ENCODE data around the gene CCT8. TPM values are rescaled to one million over a fixed set of nuclear protein-coding genes. Genes with fewer than 3 reads are reported as not detected.

CCT8 gene
- polyA plus RNA-seq, 1 experiment, result 71.6 TPM

GRCh38 chr21:29084372-29084771, 10.9 kb upstream of the CCT8 start:
- Histone ChIP-seq H3K36me3 (ENCODE audit: control insufficient read depth, insufficient read depth, low read length) (no peaks in the 10 kb centered on the region), H3K4me3 (ENCODE audit: low read depth, low read length) (no peak overlapping the region), H3K27me3 (ENCODE audit: control insufficient read depth, insufficient read depth, low read length) (no peaks in the 10 kb centered on the region)
- no peak for DNase-seq (ENCODE audit: low read depth)
- no peak for TF ChIP-seq CTCF (IDR thresholded peaks at IDR 0.05; ENCODE audit: insufficient read depth, low read depth, low read length)
- ChIA-PET CTCF (no interaction called here), POLR2A (no interaction called here)

- no peaks in the 10 kb centered on the region for H3K27me3 ChIP-seq (ENCODE audit: control insufficient read depth, insufficient read depth, low read length)
- ChIA-PET POLR2A (no interaction called here), CTCF (interaction anchor here (0.9 to 1.2 kb wide), 2 partner anchors 289 to 766 kb away, joined by 3 to 4 read pairs; no protein-coding TSS in a partner anchor)
- no peaks in the 10 kb centered on the region for H3K36me3 ChIP-seq (ENCODE audit: control insufficient read depth, insufficient read depth, low read length)
- no peak for DNase-seq (ENCODE audit: low read depth)
- TF ChIP-seq CTCF (IDR thresholded peaks at IDR 0.05; ENCODE audit: insufficient read depth, low read depth, low read length), result no peak
- no peak overlapping the region for H3K4me3 ChIP-seq (ENCODE audit: low read depth, low read length)
These were observed 9.9 kb upstream of the CCT8 start for GRCh38 chr21:29083306-29083705.

GRCh38 chr21:29082046-29082815, 8.8 kb upstream of the CCT8 start:
- POLR2A ChIA-PET, result no interaction called here
- DNase-seq (ENCODE audit: low read depth), result no peak
- no peaks in the 10 kb centered on the region for H3K27me3 ChIP-seq (ENCODE audit: control insufficient read depth, insufficient read depth, low read length)
- CTCF ChIA-PET, result interaction anchor here (0.5 to 1.2 kb wide), 3 partner anchors 290 to 767 kb away, joined by 3 to 4 read pairs (median 3); no protein-coding TSS in a partner anchor
- no peaks in the 10 kb centered on the region for H3K36me3 ChIP-seq (ENCODE audit: control insufficient read depth, insufficient read depth, low read length)
- H3K4me3 ChIP-seq (ENCODE audit: low read depth, low read length), result no peak overlapping the region
- TF ChIP-seq CTCF (IDR thresholded peaks at IDR 0.05; ENCODE audit: insufficient read depth, low read depth, low read length), result no peak

DNA sequence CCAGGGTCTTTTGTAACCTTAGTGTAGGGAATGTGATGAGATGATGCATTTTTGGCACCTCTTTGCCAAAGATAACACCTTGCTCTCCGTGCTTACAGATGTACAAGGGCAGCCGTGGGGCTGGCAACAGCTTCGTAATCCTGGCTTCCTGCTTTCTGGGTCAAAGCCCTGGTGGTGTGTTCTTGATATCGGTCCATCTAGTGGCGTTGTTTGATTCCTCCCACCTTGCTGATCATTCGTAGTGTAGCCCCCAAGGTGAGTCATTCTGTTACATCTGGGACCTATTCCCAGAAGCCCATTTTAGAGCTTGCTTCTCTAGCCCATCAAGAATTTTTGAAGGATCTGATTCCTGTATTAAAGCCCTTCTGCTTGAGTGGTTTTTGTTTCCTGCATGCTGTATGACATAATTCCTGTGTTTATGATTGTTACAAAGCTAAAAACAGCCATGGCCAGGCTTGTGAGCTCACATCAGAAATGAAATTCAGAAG, 7.0 kb upstream of the CCT8 start:
- ChIA-PET POLR2A (no interaction called here), CTCF (interaction anchor here (0.8 to 3.8 kb wide), 2 partner anchors 10 kb away, joined by 3 to 12 read pairs; no protein-coding TSS in a partner anchor)
- H3K27me3 ChIP-seq (ENCODE audit: control insufficient read depth, insufficient read depth, low read length), result no peaks in the 10 kb centered on the region
- H3K4me3 ChIP-seq (ENCODE audit: low read depth, low read length), result no peak overlapping the region
- no peaks in the 10 kb centered on the region for H3K36me3 ChIP-seq (ENCODE audit: control insufficient read depth, insufficient read depth, low read length)
- TF ChIP-seq CTCF (IDR thresholded peaks at IDR 0.05; ENCODE audit: insufficient read depth, low read depth, low read length), result no peak
- DNase-seq (ENCODE audit: low read depth), result no peak

GRCh38 chr21:29078869-29079767, 5.7 kb upstream of the CCT8 start:
- H3K27me3 ChIP-seq (ENCODE audit: control insufficient read depth, insufficient read depth, low read length), result no peaks in the 10 kb centered on the region
- DNase-seq (ENCODE audit: low read depth), result no peak
- POLR2A ChIA-PET, result no interaction called here
- TF ChIP-seq CTCF (IDR thresholded peaks at IDR 0.05; ENCODE audit: insufficient read depth, low read depth, low read length), result no peak
- CTCF ChIA-PET, result interaction anchor here (1.6 to 3.8 kb wide), 2 partner anchors 11 to 85 kb away, joined by 4 to 12 read pairs; no protein-coding TSS in a partner anchor
- H3K36me3 ChIP-seq (ENCODE audit: control insufficient read depth, insufficient read depth, low read length), result no peaks in the 10 kb centered on the region
- no peak overlapping the region for H3K4me3 ChIP-seq (ENCODE audit: low read depth, low read length)
